ENCODE data around the gene NSUN7.

Gene NSUN7

GRCh38 chr4:40720916-40721315 lies 28.8 kb upstream of the NSUN7 start:
- ChIA-PET POLR2A (no interaction called here), CTCF (interaction anchor here (0.6 kb wide), 1 partner anchor 113 kb away, joined by 6 read pairs; no protein-coding TSS in a partner anchor)
- Histone ChIP-seq H3K36me3 (ENCODE audit: control insufficient read depth in 2 of 2, insufficient read depth in 1 of 2, low read length in 2 of 2) (no peaks in the 10 kb centered on the region), H3K27ac (ENCODE audit: extremely low read depth, low read depth, low read length) (no peak overlapping the region), H3K4me1 (ENCODE audit: control insufficient read depth, insufficient read depth, low read length) (no peaks in the 10 kb centered on the region), H3K4me3 (ENCODE audit: low read depth, low read length) (no peak overlapping the region), H3K9me3 (ENCODE audit: control insufficient read depth, insufficient read depth, low read depth, low read length) (no peaks in the 10 kb centered on the region)
- TF ChIP-seq BCL11B (tag by site-specific recombination; IDR thresholded peaks at IDR 0.05; ENCODE audit: low read depth) = no peak
- TF ChIP-seq, protein P1, sequence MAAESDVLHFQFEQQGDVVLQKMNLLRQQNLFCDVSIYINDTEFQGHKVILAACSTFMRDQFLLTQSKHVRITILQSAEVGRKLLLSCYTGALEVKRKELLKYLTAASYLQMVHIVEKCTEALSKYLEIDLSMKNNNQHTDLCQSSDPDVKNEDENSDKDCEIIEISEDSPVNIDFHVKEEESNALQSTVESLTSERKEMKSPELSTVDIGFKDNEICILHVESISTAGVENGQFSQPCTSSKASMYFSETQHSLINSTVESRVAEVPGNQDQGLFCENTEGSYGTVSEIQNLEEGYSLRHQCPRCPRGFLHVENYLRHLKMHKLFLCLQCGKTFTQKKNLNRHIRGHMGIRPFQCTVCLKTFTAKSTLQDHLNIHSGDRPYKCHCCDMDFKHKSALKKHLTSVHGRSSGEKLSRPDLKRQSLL (tag by site-specific recombination; IDR thresholded peaks at IDR 0.05) = no peak
- TF ChIP-seq, protein P2, sequence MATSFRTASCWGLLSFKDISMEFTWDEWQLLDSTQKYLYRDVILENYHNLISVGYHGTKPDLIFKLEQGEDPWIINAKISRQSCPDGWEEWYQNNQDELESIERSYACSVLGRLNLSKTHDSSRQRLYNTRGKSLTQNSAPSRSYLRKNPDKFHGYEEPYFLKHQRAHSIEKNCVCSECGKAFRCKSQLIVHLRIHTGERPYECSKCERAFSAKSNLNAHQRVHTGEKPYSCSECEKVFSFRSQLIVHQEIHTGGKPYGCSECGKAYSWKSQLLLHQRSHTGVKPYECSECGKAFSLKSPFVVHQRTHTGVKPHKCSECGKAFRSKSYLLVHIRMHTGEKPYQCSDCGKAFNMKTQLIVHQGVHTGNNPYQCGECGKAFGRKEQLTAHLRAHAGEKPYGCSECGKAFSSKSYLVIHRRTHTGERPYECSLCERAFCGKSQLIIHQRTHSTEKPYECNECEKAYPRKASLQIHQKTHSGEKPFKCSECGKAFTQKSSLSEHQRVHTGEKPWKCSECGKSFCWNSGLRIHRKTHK (tag by site-specific recombination; IDR thresholded peaks at IDR 0.05) = no peak
- no peak for TF ChIP-seq REPIN1 (tag by site-specific recombination; IDR thresholded peaks at IDR 0.05; ENCODE audit: low read depth)
- no peak for TF ChIP-seq ZNF670 (tag by site-specific recombination; IDR thresholded peaks at IDR 0.05; ENCODE audit: low read depth)
- TF ChIP-seq ZNF555 (tag by site-specific recombination; conservative IDR thresholded peaks at IDR 0.05) = no peak
- no peak for TF ChIP-seq RBAK (tag by site-specific recombination; IDR thresholded peaks at IDR 0.05)
- no peak for TF ChIP-seq PRDM1 (tag by site-specific recombination; IDR thresholded peaks at IDR 0.05)
- no peak for TF ChIP-seq ZNF473 (tag by site-specific recombination; IDR thresholded peaks at IDR 0.05)
- TF ChIP-seq CTCF (tag by site-specific recombination; IDR thresholded peaks at IDR 0.05) = no peak
- TF ChIP-seq ZNF585B (tag by site-specific recombination; IDR thresholded peaks at IDR 0.05) = no peak
- TF ChIP-seq GLI2 (tag by site-specific recombination; IDR thresholded peaks at IDR 0.05; ENCODE audit: borderline replicate concordance, low read depth) = no peak
- no peak for TF ChIP-seq ZNF148 (tag by site-specific recombination; IDR thresholded peaks at IDR 0.05; ENCODE audit: borderline replicate concordance)
- TF ChIP-seq ZNF510 (tag by site-specific recombination; IDR thresholded peaks at IDR 0.05; ENCODE audit: insufficient replicate concordance) = no peak
- TF ChIP-seq ZNF518A (tag by site-specific recombination; conservative IDR thresholded peaks at IDR 0.05; ENCODE audit: low read depth) = no peak
- no peak for TF ChIP-seq BCL11A (tag by site-specific recombination; IDR thresholded peaks at IDR 0.05; ENCODE audit: low read depth)
- TF ChIP-seq ZNF202 (tag by site-specific recombination; IDR thresholded peaks at IDR 0.05; ENCODE audit: borderline replicate concordance) = no peak
